ENCODE results near the gene ANKRD31.

GRCh38 chr5:75214409-75214808, 22.3 kb downstream of the ANKRD31 start:
- no peak for TF ChIP-seq EZH2phosphoT487 (IDR thresholded peaks at IDR 0.05; ENCODE audit: borderline replicate concordance, low read length)
- no peak for TF ChIP-seq CTCF (IDR thresholded peaks at IDR 0.05; ENCODE audit: low read depth, low read length, poor library complexity, severe bottlenecking)
